ENCODE results near the gene XAGE1B.
"Not testable (repeated sequence)": the region's sequence is repeated elsewhere in the genome, so short reads cannot be mapped to it uniquely, and the experiment has no call there.

Gene XAGE1B, protein sequence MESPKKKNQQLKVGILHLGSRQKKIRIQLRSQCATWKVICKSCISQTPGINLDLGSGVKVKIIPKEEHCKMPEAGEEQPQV

GRCh38 chrX:52516987-52517325 lies at the start of gene XAGE1B:
TSS of gene XAGE1B (minus strand) at chrX:52517063. CDS start at chrX:52515527, 1,536 bp downstream.
- not testable (repeated sequence) for DNase-seq (ENCODE audit: low spot score)

GRCh38 chrX:52563105-52563504 lies 46.2 kb upstream of the XAGE1B start:
- DNase-seq (ENCODE audit: low spot score) = no peak

- DNase-seq (ENCODE audit: low spot score) = no peak
Observed at GRCh38 chrX:52558140-52558539, 41.3 kb upstream of the XAGE1B start.

- no peak for DNase-seq (ENCODE audit: low spot score)
Observed at GRCh38 chrX:52556741-52557140, 39.9 kb upstream of the XAGE1B start.

DNA sequence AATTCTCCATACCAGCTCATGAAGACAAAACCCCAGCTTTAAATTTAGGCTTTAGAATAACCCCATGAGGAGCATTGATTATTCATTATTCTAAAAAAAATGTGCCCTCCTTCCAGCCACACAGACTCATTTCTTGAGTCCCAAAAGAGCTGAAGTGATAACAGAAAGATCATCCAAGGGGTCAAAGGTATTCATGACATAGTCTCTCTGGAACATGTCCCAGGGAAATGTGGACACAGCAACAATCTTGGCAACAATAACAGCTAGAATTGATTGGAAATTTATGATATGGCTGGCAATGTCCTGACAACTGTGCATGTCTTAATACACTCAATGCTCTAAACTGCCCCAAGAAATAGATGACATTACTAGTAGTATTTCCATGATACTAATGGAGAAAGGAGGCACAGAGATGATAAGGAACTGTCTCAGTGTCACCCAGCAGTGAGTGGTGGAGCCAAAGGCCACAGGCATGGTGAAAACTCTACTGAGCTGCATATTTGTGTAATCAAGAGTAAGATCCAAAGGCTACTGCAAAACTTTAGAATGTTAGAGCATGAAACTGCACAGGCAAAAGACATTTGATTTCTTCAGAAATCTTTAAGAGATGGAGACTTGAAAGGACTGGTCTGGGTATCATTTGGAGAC lies 37.3 kb upstream of the XAGE1B start:
- DNase-seq (ENCODE audit: low spot score) = no peak

DNA sequence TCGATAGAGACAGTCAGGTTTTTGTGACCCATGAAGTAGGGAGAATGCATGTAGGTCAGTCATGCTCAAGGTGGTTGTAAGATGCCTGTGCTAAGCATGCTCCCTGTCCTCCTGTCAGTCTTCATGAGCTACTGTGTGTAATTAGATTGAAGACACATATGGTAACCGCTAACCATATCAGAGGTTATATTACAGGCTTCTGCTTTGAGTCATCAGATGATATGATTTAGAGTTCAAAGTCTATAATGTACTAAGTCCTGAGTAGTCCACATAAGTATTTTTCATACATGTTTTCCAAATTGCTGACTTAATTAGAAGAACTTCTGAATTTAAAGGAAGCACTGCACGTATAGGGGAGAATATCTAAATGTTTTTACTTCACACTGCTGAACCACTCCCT lies 31.9 kb upstream of the XAGE1B start:
- not testable (repeated sequence) for DNase-seq (ENCODE audit: low spot score)

DNA sequence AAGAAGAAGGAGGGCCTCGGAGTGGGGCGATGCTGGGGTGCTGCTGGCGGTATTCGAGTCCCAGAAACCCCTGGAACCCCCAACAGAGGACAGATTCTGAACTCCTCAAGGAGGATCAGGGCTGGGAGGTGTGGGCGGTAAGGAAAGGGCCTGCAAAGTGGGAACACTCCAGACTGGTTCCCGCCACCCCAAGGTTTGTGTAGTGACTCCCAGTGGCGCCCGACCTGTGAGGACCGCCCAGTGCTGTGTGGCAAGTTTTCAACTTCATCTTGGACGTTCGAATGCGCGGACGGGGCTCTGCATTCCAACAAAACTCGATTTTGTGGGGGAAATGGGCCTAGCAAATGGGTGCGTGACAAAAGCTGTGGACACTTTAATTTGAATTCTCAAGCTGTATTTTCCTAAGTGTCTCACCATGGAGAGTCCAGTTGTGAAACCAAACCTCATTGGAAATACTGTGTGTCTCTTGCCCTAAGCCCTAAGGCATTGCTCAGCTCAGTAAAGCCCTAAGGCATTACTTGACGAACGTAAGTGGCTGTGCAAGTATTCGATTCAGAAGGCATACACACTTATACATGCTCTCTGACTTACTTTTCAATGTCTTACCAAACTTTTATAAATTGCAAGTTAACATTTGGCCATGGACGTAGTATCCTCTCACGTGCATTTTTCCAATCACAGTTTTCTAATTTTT lies 27.4 kb upstream of the XAGE1B start:
- DNase-seq (ENCODE audit: low spot score) = no peak

DNA sequence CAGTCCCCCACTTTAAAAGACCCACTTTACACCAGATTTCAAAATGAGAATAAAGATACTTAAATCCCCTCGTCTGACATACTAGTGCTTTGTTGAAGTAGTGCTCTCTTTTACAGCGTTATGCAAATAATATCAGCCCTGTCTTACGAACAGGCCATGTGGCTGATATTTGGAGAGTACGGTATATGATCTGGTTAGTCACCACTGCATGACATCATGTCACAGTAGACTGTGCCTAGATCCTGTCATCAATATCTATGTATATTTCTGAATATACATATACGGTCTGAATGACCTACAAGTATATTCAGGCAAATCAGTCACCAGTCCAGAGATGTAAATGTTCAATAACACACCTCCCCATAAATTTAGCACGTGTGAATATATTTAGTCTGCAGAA lies 25.4 kb upstream of the XAGE1B start:
- DNase-seq (ENCODE audit: low spot score) = no peak

DNA sequence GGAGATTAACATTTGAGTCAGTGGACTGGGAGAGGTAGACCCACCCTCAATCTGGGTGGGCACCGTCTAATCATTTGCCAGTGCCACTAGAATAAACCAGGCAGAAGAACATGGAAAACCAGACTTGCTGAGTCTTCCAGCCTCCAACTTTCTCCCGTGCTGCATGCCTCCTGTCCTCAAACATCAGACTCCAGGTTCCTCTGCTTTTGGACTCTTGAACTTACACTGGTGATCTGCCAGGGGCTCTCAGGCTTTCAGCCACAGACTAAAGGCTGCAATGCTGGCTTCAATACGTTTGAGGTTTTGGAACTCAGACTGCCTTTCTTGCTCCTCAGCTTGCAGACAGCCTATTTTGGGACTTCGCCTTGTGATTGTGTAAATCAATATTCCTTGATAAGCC lies 24.2 kb upstream of the XAGE1B start:
- DNase-seq (ENCODE audit: low spot score) = not testable (repeated sequence)

GRCh38 chrX:52516110-52516986 lies 515 bp downstream of the XAGE1B start:
- DNase-seq (ENCODE audit: low spot score) = not testable (repeated sequence)

DNA sequence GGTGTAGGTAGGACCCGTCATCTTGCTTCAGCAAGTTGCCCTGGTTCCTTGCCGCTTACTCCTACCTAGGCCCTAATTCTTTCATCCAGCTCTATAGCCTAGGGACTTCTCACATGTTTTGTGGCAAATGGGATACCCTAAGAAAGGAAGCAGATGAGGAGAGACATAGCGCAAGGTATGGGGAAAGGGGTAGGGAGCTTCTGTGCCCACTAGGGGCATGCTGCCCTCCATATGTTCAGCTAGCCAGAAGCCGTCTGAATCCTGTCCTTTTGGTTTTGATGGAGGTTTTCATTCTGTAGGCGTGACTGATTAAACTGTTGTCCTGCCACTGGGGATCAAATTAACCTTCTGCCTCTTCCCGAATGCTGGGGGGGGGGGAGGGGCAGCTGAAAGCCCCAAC lies 5.7 kb downstream of the XAGE1B start:
- not testable (repeated sequence) for DNase-seq (ENCODE audit: low spot score)

DNA sequence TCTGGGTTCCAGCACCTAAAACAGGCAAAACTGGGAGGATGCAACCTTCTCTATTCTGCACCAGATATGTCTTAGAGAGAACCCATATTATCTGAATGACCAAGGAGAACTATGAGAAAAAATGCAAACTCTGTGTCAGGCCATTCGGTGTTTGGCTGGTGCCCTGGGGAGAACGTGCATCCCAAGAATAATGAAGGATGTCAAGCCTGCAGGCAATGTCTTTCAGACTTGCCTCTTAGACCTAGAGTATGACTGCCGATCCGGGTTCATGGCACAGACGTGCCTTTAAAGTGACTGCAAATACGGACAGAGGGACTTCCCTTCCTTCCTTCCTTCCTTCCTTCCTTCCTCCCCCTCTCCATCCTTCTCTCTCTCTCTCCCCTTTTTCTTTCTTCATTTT lies 6.9 kb downstream of the XAGE1B start:
- no peak for DNase-seq (ENCODE audit: low spot score)

DNA sequence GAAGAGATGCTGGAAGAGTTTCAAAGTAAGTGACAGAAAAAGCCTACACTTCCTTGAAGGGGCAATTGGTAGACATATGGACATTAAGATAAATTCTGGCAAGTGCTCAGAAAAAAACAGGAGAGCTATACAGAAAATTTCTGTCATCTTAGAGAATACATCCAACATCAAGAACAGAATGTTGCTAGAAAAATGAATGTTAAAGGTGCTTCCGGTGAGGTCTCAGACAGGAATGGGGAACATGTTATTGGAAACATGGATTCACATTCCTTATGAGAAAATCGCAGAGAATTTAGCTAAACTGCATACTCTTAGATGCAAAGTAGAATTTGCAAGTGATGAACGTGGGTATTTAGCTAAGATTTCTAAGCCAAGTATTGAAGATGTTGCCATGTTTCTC lies 9.5 kb downstream of the XAGE1B start:
- no peak for DNase-seq (ENCODE audit: low spot score)

DNA sequence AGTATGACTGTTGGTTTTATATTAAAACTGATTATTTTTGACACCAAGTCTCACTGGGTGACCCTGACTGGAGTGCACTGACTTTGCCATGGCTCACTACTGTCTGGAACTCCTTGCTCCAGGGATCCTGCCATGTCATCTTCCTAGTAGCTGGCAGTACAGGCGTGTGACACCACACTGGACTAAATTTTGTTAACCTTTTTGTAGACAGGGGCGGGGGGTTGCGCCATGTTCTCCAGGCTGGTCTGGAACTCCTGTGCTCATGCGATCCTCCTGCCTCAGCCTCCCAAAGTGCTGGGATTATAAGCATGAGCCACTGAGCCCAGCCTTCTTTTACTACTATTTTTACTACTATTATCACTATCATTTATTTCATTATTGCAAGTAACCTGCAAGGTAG lies 12.3 kb downstream of the XAGE1B start:
- no peak for DNase-seq (ENCODE audit: low spot score)

DNA sequence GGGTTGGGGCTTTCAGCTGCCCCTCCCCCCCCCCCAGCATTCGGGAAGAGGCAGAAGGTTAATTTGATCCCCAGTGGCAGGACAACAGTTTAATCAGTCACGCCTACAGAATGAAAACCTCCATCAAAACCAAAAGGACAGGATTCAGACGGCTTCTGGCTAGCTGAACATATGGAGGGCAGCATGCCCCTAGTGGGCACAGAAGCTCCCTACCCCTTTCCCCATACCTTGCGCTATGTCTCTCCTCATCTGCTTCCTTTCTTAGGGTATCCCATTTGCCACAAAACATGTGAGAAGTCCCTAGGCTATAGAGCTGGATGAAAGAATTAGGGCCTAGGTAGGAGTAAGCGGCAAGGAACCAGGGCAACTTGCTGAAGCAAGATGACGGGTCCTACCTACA lies 15.5 kb downstream of the XAGE1B start:
- DNase-seq (ENCODE audit: low spot score) = not testable (repeated sequence)

DNA sequence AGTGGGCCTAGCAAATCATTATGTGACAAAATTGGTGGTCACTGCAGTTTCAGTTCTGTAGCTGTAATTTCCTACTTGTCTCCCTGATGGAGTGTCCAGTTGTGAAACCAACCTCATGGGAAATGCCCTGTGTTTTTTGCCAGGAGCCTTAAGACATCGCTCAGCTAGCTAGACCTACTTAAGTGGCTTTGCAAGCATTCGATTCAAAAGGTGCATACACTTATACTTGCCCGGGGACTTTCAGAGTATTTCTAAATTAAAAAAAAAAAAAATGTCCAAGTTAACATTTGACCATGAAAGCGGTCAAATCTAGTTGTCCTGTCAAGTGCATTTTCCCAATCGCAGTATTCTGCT lies 20.5 kb downstream of the XAGE1B start:
- DNase-seq (ENCODE audit: low spot score) = not testable (repeated sequence)

DNA sequence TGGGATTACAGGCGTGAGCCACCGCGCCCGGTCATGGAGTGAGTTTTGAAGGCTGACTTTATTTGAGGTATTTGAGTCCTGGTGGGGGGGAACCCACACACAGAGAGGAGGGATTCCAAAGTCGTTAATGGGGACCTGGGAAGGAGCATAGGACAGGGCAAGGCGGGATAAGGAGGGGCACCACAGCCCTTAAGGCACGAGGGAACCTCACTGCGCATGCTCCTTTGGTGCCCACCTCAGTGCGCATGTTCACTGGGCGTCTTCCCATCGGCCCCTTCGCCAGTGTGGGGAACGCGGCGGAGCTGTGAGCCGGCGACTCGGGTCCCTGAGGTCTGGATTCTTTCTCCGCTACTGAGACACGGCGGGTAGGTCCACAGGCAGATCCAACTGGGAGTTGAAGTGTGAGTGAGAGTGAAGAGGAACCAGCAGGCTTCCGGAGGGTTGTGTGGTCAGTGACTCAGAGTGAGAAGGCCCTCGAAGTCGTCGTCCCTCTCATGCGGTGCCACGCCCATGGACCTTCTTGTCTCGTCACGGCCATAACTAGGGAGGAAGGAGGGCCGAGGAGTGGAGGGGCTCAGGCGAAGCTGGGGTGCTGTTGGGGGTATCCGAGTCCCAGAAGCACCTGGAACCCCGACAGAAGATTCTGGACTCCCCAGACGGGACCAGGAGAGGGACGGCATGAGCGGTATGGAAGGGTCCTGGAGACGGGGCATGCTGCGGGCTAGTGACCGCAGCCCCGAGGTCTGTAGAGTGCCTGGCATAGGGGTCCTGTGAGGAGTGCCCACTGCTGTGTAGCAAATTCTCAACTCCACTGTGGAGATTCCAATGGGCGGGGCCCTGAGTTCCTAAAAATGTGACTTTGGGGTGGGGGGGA lies 21.1 kb downstream of the XAGE1B start, which contains the start of gene XAGE1A:
Gene XAGE1A, plus strand, starts transcription at position 264 of the 874 bp plus-strand sequence. CDS start 1,554 bp downstream, outside the sequence.
- DNase-seq (ENCODE audit: low spot score) = not testable (repeated sequence)

GRCh38 chrX:52471301-52471700 lies 45.6 kb downstream of the XAGE1B start:
- not testable (repeated sequence) for DNase-seq (ENCODE audit: low spot score)

Measured in AG20443 (cell line).